ENCODE data around the gene OAS2.

GRCh38 chr12:112969547-112970306 is 8.6 kb upstream of the OAS2 start:
- TF ChIP-seq CTCF (IDR thresholded peaks at IDR 0.05) (no peak), EZH2 (IDR thresholded peaks at IDR 0.05; ENCODE audit: borderline replicate concordance, insufficient read depth, low read depth, low read length, poor library complexity, severe bottlenecking) (no peak)
